Immature natural killer cell (primary cell): ENCODE data around the gene UBE4B. TPM values are rescaled to one million over a fixed set of nuclear protein-coding genes. Genes with fewer than 3 reads are reported as not detected.
A peak's percentile ranks its signal among the peaks of the same experiment; 100 is the strongest.
"Not testable (repeated sequence)": the region's sequence is repeated elsewhere in the genome, so short reads cannot be mapped to it uniquely, and the experiment has no call there.

Source experiments
- DNase-seq, 3 donors: peaks; one replicate each; pipeline ENCODE4 v3.0.0; 2022; ENCODE audit warnings: mixed read lengths in 1 of 3
- H3K27ac Mint-ChIP-seq, 6 donors: one replicate each; pipeline ENCODE4 v1.8.0; 2020; ENCODE audit warnings: mixed read lengths in 6 of 6, mild to moderate bottlenecking in 5 of 6, inconsistent platforms in 4 of 6, moderate library complexity in 3 of 6
- H3K27me3 Mint-ChIP-seq, 3 donors: one replicate each; pipeline ENCODE4 v1.8.0; 2020 to 2021; ENCODE audit warnings: low read depth in 3 of 3, mild to moderate bottlenecking in 3 of 3, mixed read lengths in 3 of 3, moderate library complexity in 3 of 3, inconsistent platforms in 1 of 3
- H3K36me3 Mint-ChIP-seq, 3 donors: one replicate each; pipeline ENCODE4 v1.8.0; 2020; ENCODE audit warnings: mixed read lengths in 3 of 3, inconsistent platforms in 2 of 3, mild to moderate bottlenecking in 2 of 3
- H3K4me1 Mint-ChIP-seq, 2 donors: one replicate each; pipeline ENCODE4 v1.8.0; 2020; ENCODE audit warnings: inconsistent platforms in 2 of 2, mild to moderate bottlenecking in 2 of 2, mixed read lengths in 2 of 2, moderate library complexity in 1 of 2
- H3K4me3 Mint-ChIP-seq, 5 donors: one replicate each; pipeline ENCODE4 v1.8.0; 2020; ENCODE audit warnings: mild to moderate bottlenecking in 5 of 5, mixed read lengths in 5 of 5, inconsistent platforms in 3 of 5, moderate library complexity in 3 of 5
- H3K9me3 Mint-ChIP-seq, 6 donors: one replicate each; pipeline ENCODE4 v1.8.0; 2020; ENCODE audit warnings: mild to moderate bottlenecking in 6 of 6, mixed read lengths in 6 of 6, inconsistent platforms in 4 of 6, moderate library complexity in 3 of 6
- polyA plus RNA-seq, 3 donors: library from polyadenylated mRNA; unstranded; fragments of 300-500 nt; fragmentation: Illumina TruSeq; gene quantifications; one replicate each; pipeline ENCODE4 v1.2.3, GENCODE V29; 2021

UBE4B gene
- 10 to 100 TPM in 1 of 3 donors, 1 to 10 TPM in 2; 3.7 to 10.3 (median 7.6) TPM for polyA plus RNA-seq

DNA sequence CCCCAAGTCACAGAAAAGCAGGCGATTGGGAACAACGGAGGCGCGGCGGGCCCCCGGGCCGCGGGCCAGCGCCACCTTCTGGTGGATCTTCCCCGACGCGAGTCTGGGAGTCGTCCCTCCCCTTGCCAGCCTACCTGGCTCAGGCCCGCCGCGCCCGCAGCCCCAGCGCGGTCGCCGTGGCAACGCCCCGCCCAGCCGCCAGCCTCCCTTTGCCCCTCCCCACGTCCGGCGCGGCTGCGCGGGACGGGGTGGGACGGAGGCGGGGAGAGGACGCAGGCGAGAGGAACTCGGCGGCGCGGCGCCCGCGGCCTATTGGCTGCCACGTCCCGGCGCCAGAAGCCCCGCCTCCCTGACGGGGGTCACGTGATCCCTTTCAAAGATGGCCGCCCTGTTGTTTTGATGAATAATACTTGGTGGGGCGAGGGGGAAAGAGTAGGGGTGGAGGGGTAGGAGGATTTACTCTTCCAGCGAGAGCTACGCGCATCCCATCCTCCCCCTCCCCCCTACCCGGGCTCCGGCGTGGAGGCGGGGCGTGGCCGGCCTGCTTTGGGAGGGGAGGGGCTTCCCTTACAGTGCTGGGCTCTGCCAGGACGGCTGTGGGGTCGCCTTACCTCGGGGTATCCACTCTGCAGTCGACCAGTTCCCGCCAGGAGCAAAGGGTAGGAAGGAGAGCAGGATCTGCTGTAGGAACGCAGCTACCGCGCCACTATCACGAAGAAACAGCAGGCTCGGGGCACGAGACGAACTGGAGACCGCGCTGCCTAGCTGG lies at the start of gene UBE4B:
UBE4B (plus strand) TSS at position 369 of the 769 bp plus-strand sequence. CDS start 713 bp downstream, outside the sequence.
- no peaks in the 10 kb centered on the region for H3K36me3 Mint-ChIP-seq
- peak within 1 kb of the TSS; percentile 94 to 96 (median 95) for H3K4me3 Mint-ChIP-seq
- H3K27me3 Mint-ChIP-seq: peaks cover 0 to 7% (median 0%) of the 10 kb centered on the region in 3 donors
- peak; percentile 99 for DNase-seq
- no peaks in the 10 kb centered on the region for H3K9me3 Mint-ChIP-seq
- peak within 1 kb of the TSS; percentile 90 to 97 (median 94) for H3K27ac Mint-ChIP-seq
- peaks cover 24 to 32% of the 10 kb centered on the region in 2 donors for H3K4me1 Mint-ChIP-seq

DNA sequence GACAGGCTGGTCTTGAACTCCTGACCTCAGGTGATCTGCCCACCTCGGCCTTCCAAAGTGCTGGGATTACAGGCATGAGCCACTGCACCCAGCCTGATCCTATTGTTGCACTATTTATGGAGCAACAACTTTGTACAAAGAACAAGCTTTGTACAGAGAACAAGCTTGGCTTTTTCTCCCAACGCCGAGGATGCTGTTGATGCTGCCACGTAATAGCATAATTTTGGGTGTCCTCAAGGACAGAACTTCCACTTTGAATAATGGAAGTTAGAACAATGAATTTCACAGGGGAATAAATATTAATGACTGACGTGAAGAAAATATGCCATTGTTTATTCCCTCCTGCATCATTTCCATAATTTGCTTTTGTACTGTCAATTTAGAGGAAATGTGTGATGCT lies 48.5 kb upstream of the UBE4B start:
- Mint-ChIP-seq H3K27me3 (peaks cover 0 to 2% (median 1%) of the 10 kb centered on the region in 3 donors), H3K4me3 (no peak overlapping the region), H3K4me1 (no peaks in the 10 kb centered on the region), H3K9me3 (no peaks in the 10 kb centered on the region), H3K36me3 (peaks cover 0 to 17% (median 6%) of the 10 kb centered on the region in 3 donors), H3K27ac (no peak overlapping the region)
- DNase-seq: no peak

DNA sequence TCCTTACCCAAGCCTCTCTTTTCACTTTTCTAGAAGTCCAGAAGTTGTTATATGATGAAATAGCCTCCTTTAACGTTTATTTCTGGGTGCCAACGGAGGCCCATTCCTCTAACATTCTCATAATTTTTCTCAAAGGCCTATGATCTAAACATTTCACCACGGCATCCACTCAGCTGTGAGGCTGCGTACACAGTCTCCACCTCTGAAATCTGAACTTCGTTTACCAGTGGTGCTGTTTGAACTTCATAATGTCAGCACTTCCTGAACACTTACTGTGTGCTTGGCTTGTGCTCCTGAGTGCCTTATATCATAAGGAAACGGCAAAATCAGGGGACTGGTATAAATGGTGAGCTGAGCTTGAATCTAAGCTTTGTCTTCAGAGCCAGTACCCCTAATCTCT lies 47.8 kb upstream of the UBE4B start:
- H3K36me3 Mint-ChIP-seq: peaks cover 0 to 17% (median 6%) of the 10 kb centered on the region in 3 donors
- peaks cover 0 to 2% (median 1%) of the 10 kb centered on the region in 3 donors for H3K27me3 Mint-ChIP-seq
- no peak for DNase-seq
- H3K9me3 Mint-ChIP-seq: no peaks in the 10 kb centered on the region
- H3K4me3 Mint-ChIP-seq: no peak overlapping the region
- no peaks in the 10 kb centered on the region for H3K4me1 Mint-ChIP-seq
- H3K27ac Mint-ChIP-seq: no peak overlapping the region

DNA sequence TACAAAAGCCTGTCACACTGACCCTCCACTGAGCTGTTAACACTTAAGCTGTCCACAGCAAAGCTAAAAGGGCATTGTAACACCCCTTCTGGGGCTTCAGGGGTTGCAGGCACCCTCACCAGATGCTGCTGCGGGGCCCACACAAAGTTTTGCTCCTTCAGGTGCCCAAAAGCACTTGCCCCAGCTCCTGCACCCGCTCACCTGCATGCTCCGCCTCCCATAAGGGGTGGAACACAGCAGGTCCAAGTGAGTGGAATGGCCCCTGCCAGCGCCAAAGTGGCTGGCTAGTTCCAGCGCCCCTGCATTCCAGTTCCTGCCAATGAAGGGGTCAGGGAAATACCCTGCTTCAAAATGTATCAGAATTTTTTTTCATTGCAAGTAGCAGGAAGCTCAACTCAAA lies 43.0 kb upstream of the UBE4B start:
- H3K36me3 Mint-ChIP-seq: no peaks in the 10 kb centered on the region
- no peaks in the 10 kb centered on the region for H3K9me3 Mint-ChIP-seq
- H3K4me3 Mint-ChIP-seq: no peak overlapping the region
- H3K4me1 Mint-ChIP-seq: no peaks in the 10 kb centered on the region
- H3K27me3 Mint-ChIP-seq: peaks cover 1 to 8% (median 2%) of the 10 kb centered on the region in 3 donors
- no peak overlapping the region for H3K27ac Mint-ChIP-seq
- no peak for DNase-seq

DNA sequence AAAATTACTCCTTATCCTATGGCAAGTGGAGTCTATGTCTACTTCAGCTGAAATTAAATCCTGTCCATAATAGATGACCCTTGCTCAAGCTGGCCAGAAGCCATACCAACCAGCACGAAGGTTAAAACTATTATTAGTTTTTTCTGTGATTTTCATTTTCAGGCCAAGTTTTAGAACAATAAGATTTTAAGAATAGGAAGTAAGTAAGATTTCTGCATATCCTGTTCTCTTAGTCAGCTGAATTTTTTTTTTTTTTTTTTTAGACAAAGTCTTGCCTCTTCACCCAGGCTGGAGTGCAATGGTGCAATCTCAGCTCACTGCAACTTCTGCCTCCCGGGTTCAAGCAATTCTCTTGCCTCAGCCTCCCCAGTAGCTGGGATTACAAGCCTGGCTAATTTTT lies 41.8 kb upstream of the UBE4B start:
- H3K27ac Mint-ChIP-seq: no peak overlapping the region

DNA sequence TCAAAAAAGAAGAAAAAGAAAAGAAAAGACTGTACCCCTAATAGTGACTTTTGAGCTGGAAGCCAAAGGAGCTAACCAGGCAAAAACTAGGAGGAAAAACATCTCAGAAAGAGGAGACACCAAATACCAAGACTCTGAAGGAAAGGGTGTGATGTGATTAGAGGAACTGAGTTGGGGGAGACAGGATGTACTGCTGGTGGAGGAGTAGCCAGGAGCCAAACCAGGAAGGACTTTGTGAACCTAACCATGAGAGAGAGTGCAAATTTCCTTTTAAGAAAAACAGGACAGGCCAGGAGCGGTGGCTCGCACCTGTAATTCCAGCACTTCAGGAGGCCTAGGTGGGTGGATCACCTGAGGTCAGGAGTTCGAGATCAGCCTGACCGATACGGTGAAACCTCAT lies 39.8 kb upstream of the UBE4B start:
- no peaks in the 10 kb centered on the region for H3K9me3 Mint-ChIP-seq

More for the DNA sequence above, 41.8 kb upstream of the UBE4B start:
- Mint-ChIP-seq H3K27me3 (peaks cover 1 to 9% (median 2%) of the 10 kb centered on the region in 3 donors), H3K9me3 (no peaks in the 10 kb centered on the region), H3K4me3 (no peak overlapping the region), H3K36me3 (no peaks in the 10 kb centered on the region), H3K4me1 (no peaks in the 10 kb centered on the region)
- no peak for DNase-seq

GRCh38 chr1:9993561-9994075 lies 39.1 kb upstream of the UBE4B start:
- peaks cover 7% of the 10 kb centered on the region in 2 donors for H3K4me1 Mint-ChIP-seq
- H3K27ac Mint-ChIP-seq: no peak overlapping the region
- H3K4me3 Mint-ChIP-seq: no peak overlapping the region
- no peak for DNase-seq
- no peaks in the 10 kb centered on the region for H3K9me3 Mint-ChIP-seq
- peaks cover 2 to 22% (median 8%) of the 10 kb centered on the region in 3 donors for H3K27me3 Mint-ChIP-seq
- peaks cover 0 to 3% (median 0%) of the 10 kb centered on the region in 3 donors for H3K36me3 Mint-ChIP-seq

More for the DNA sequence above, 39.8 kb upstream of the UBE4B start:
- H3K27ac Mint-ChIP-seq: no peak overlapping the region
- H3K36me3 Mint-ChIP-seq: peaks cover 0 to 3% (median 0%) of the 10 kb centered on the region in 3 donors
- H3K27me3 Mint-ChIP-seq: peaks cover 0 to 16% (median 2%) of the 10 kb centered on the region in 3 donors
- peaks cover 3 to 7% of the 10 kb centered on the region in 2 donors for H3K4me1 Mint-ChIP-seq
- H3K4me3 Mint-ChIP-seq: no peak overlapping the region
- no peak for DNase-seq

- DNase-seq: peak in 1 of 3 donors; percentile 0
- Mint-ChIP-seq H3K36me3 (peaks cover 0 to 3% (median 0%) of the 10 kb centered on the region in 3 donors), H3K9me3 (no peaks in the 10 kb centered on the region), H3K4me1 (peaks cover 7 to 9% of the 10 kb centered on the region in 2 donors), H3K27ac (peak within 1 kb of the TSS in 1 of 6 donors; percentile 59), H3K27me3 (peaks cover 7 to 33% (median 10%) of the 10 kb centered on the region in 3 donors), H3K4me3 (peak within 1 kb of the TSS; percentile 75 to 92 (median 82))
These were observed 35.9 kb upstream of the UBE4B start, which contains the start of gene RBP7 for GRCh38 chr1:9996624-9997582. Gene RBP7 (plus strand): TSS chr1:9997228. CDS start chr1:9997259, 31 bp downstream.

DNA sequence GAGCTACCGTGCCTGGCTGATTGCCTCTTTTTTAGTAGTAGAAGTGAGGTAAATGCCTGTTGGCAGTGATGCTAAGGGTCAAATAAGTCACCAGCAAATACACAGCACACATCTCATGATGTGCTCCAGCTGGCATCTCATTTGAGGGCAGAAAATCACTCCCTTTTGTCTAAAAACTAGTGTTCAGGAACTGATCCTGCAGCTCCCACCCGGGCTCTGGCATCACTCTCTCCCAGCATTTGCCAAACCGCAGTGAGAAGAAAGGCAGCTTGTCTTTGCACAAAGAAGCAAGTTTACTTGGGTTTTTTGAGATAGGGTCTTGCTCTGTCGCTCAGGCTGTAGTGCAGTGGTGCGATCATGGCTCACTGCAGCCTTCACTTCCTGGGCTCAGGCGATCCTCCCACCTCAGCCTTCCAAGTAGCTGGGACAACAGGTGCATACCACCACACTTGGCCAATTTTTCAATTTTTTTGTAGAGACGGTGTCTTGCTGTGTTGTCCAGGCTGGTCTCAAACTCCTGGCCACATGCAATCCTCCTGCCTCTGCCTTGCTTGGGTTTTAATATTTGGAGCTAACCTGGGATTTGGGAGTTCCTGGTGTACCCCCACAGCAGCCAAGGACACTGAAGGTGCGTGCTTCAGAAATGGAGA lies 31.6 kb upstream of the UBE4B start:
- no peak overlapping the region for H3K4me3 Mint-ChIP-seq
- peaks cover 7 to 9% of the 10 kb centered on the region in 2 donors for H3K4me1 Mint-ChIP-seq
- H3K9me3 Mint-ChIP-seq: no peaks in the 10 kb centered on the region

GRCh38 chr1:10005248-10005647 lies 27.5 kb upstream of the UBE4B start:
- H3K9me3 Mint-ChIP-seq, H3K27ac Mint-ChIP-seq, H3K4me1 Mint-ChIP-seq, H3K4me3 Mint-ChIP-seq, H3K36me3 Mint-ChIP-seq, DNase-seq: not testable (repeated sequence)
- H3K27me3 Mint-ChIP-seq: peaks cover 0 to 12% (median 2%) of the 10 kb centered on the region in 3 donors

More for the DNA sequence above, 31.6 kb upstream of the UBE4B start:
- Mint-ChIP-seq H3K27me3 (peaks cover 7 to 33% (median 8%) of the 10 kb centered on the region in 3 donors), H3K27ac (no peak overlapping the region), H3K36me3 (peaks cover 0 to 3% (median 0%) of the 10 kb centered on the region in 3 donors)
- DNase-seq: no peak

DNA sequence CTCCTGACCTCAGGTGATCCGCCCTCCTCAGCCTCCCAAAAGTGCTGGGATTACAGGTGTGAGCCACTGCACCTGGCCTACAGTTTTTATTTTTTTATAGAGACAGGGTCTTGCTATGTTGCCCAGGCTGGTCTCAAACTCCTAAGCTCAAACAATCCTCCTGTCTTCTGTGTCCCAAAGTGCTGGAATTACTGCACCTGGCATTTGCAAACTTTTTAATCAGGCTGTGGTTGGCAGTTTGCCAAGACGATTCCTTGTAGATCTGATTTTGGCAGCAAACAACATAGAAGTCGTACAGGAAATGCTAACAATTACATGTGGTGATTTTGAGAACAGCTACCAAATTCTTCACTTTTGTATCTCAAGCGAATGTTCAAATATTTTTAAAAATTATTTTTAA lies 25.6 kb upstream of the UBE4B start:
- Mint-ChIP-seq H3K27ac (no peak overlapping the region), H3K4me1 (no peaks in the 10 kb centered on the region), H3K27me3 (peaks cover 0 to 9% (median 1%) of the 10 kb centered on the region in 3 donors), H3K9me3 (no peaks in the 10 kb centered on the region), H3K36me3 (no peaks in the 10 kb centered on the region), H3K4me3 (no peak overlapping the region)
- no peak for DNase-seq

- Mint-ChIP-seq H3K4me3 (no peak overlapping the region), H3K9me3 (no peaks in the 10 kb centered on the region), H3K27me3 (peaks cover 0 to 1% (median 0%) of the 10 kb centered on the region in 3 donors), H3K36me3 (no peaks in the 10 kb centered on the region), H3K4me1 (no peaks in the 10 kb centered on the region), H3K27ac (no peak overlapping the region)
- DNase-seq: no peak
These were observed 18.7 kb upstream of the UBE4B start for GRCh38 chr1:10014016-10014415.

DNA sequence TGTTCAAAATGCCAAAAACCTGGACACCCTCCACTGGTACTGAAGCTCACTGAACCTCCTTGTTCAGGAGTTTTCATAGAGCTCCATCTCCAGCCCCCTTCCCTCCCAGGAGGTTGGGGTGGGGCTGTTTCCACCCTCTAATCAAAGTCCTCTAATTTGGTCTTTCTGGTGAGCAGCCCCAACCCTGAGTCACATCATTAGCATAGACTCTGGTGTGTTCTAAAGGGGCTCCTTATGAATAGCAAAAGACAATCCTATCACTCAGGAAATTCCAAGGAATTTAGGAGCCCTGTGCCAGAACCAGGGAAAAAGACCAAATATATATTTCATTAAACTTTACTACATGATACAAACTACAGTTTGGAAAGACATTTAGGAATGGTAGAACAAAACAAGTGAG lies 13.2 kb upstream of the UBE4B start:
- H3K9me3 Mint-ChIP-seq: peaks cover 0 to 2% (median 0%) of the 10 kb centered on the region in 6 donors
- no peaks in the 10 kb centered on the region for H3K36me3 Mint-ChIP-seq
- H3K27ac Mint-ChIP-seq: no peak overlapping the region
- H3K4me1 Mint-ChIP-seq: no peaks in the 10 kb centered on the region
- DNase-seq: no peak
- no peak overlapping the region for H3K4me3 Mint-ChIP-seq
- H3K27me3 Mint-ChIP-seq: peaks cover 0 to 5% (median 2%) of the 10 kb centered on the region in 3 donors
